Lower leg skin (tissue), 4 donors: ENCODE measurements around the gene REXO4. TPM values are rescaled to one million over a fixed set of nuclear protein-coding genes. Genes with fewer than 3 reads are reported as not detected.

Experiments used
- DNase-seq, 2 donors: peaks; one replicate each; pipeline ENCODE4 v3.0.0-alpha.2; 2019; ENCODE audit warnings: low spot score in 2 of 2
- H3K4me3 ChIP-seq: fragments of 200-600 bp; sonication (generic); 2 replicates; pipeline ENCODE4 v1.5.1; 2017; ENCODE audit warnings: mild to moderate bottlenecking, low read depth; ENCODE audit not compliant: poor library complexity, severe bottlenecking
- CTCF ChIP-seq, 3 donors: fragments of 450-650 bp; IDR thresholded peaks; one replicate each; pipeline ENCODE4 v1.5.1; 2016; ENCODE audit warnings: antibody characterized with exemption in 3 of 3, mild to moderate bottlenecking in 3 of 3, moderate library complexity in 2 of 3
- POLR2A ChIP-seq, 2 donors: fragments of 450-650 bp; IDR thresholded peaks; one replicate each; pipeline ENCODE4 v1.6.1; 2016 to 2017; ENCODE audit warnings: antibody characterized with exemption in 2 of 2, mild to moderate bottlenecking in 1 of 2, moderate library complexity in 1 of 2
- WGBS, 2 donors: methylation state at CpG; one replicate each; pipeline ENCODE4 v1.1.5; 2018; 5-methylcytosine and 5-hydroxymethylcytosine counted together
- intact Hi-C: fragments of 100-400 bp; cut with DNase I; formaldehyde crosslinking; loops from one replicate; pipeline ENCODE4 v1.15.0; 2023; ENCODE audit warnings: low total_unique reads
- total RNA-seq, 4 donors: library from RNA; depleted of rRNA; stranded (reverse); fragments of >200 nt; gene quantifications; one replicate each; pipeline ENCODE4 v1.1.0, GENCODE V29; 2016

REXO4 gene
- total RNA-seq, 4 donors from 2014 or later, result 18.8 to 26.5 (median 24.6) TPM

- H3K4me3 ChIP-seq, result no peak overlapping the region
- 94 to 95% methylated on average over 11 of the region's 11 CpGs for WGBS, 2 donors
- intact Hi-C loops, result no loop called here
- TF ChIP-seq POLR2A (IDR thresholded peaks at IDR 0.05) (no peak), CTCF (IDR thresholded peaks at IDR 0.05) (no peak)
- no peak for DNase-seq
These were observed 51.4 kb downstream of the REXO4 start for GRCh38 chr9:133366435-133366834.

- intact Hi-C loops, result no loop called here
- 64 to 67% methylated on average over 15 of the region's 15 CpGs for WGBS, 2 donors
- H3K4me3 ChIP-seq, result no peak overlapping the region
- TF ChIP-seq CTCF (IDR thresholded peaks at IDR 0.05), result no peak
- TF ChIP-seq POLR2A (IDR thresholded peaks at IDR 0.05), result no peak
- DNase-seq, result no peak
These were observed 55.3 kb downstream of the REXO4 start for GRCh38 chr9:133362359-133363044.

- 70 to 71% methylated on average over 13 of the region's 13 CpGs for WGBS, 2 donors
- TF ChIP-seq POLR2A (IDR thresholded peaks at IDR 0.05), result no peak
- no peak for TF ChIP-seq CTCF (IDR thresholded peaks at IDR 0.05)
- H3K4me3 ChIP-seq, result no peak overlapping the region
- no peak for DNase-seq
- intact Hi-C loops, result no loop called here
These were observed 56.2 kb downstream of the REXO4 start for GRCh38 chr9:133361507-133362092.

GRCh38 chr9:133360400-133361393 lies 57.1 kb downstream of the REXO4 start:
- TF ChIP-seq CTCF (IDR thresholded peaks at IDR 0.05) (no peak), POLR2A (IDR thresholded peaks at IDR 0.05) (no peak)
- no peak for DNase-seq
- WGBS, 2 donors, result 81 to 83% methylated on average over 21 of the region's 21 CpGs
- H3K4me3 ChIP-seq, result no peak overlapping the region
- intact Hi-C loops, result no loop called here

GRCh38 chr9:133359399-133360175 lies 58.2 kb downstream of the REXO4 start:
- 52 to 53% methylated on average over 20 of the region's 20 CpGs for WGBS, 2 donors
- intact Hi-C loops, result no loop called here
- H3K4me3 ChIP-seq, result no peak overlapping the region
- DNase-seq, result no peak
- TF ChIP-seq CTCF (IDR thresholded peaks at IDR 0.05), result no peak
- TF ChIP-seq POLR2A (IDR thresholded peaks at IDR 0.05), result no peak
